Epithelial cell of esophagus (primary cell): Measurements from ENCODE around the gene PLCG2.

Experiments used
- DNase-seq: peaks from one replicate; pipeline ENCODE4 v3.0.0; 2010; ENCODE audit warnings: low read depth
- H3K4me3 ChIP-seq: 2 replicates; pipeline ENCODE4 v1.5.1; 2011; ENCODE audit warnings: mild to moderate bottlenecking, low read length, control low read depth
- TF ChIP-seq, protein P1 (sequence below): IDR thresholded peaks from 2 replicates; pipeline ENCODE4 v1.5.1; 2011; ENCODE audit warnings: low read depth, mild to moderate bottlenecking, low read length, control low read depth, inconsistent platforms; ENCODE audit not compliant: insufficient read depth; ENCODE audit errors: missing control alignments

PLCG2 gene

DNA sequence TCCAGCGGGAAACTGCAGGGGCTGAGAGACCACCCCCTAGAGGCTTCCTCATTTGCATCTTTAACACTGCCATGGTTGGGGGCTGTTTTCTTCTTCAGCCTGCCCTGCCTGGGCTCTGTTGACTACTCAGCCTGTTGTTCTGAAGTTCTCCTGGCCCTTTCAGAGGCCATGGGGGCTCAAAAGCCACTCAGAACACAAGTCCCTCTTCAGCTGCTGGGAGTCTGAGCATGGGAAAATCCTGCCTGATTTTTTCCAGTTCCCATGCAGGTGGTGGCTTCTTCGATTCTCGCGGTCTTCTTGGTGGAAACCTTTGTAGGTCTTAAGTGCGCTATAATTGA is 36.3 kb downstream of the PLCG2 start:
- TF ChIP-seq, protein P1, sequence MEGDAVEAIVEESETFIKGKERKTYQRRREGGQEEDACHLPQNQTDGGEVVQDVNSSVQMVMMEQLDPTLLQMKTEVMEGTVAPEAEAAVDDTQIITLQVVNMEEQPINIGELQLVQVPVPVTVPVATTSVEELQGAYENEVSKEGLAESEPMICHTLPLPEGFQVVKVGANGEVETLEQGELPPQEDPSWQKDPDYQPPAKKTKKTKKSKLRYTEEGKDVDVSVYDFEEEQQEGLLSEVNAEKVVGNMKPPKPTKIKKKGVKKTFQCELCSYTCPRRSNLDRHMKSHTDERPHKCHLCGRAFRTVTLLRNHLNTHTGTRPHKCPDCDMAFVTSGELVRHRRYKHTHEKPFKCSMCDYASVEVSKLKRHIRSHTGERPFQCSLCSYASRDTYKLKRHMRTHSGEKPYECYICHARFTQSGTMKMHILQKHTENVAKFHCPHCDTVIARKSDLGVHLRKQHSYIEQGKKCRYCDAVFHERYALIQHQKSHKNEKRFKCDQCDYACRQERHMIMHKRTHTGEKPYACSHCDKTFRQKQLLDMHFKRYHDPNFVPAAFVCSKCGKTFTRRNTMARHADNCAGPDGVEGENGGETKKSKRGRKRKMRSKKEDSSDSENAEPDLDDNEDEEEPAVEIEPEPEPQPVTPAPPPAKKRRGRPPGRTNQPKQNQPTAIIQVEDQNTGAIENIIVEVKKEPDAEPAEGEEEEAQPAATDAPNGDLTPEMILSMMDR = no peak
- DNase-seq = no peak
- no peak overlapping the region for H3K4me3 ChIP-seq

DNA sequence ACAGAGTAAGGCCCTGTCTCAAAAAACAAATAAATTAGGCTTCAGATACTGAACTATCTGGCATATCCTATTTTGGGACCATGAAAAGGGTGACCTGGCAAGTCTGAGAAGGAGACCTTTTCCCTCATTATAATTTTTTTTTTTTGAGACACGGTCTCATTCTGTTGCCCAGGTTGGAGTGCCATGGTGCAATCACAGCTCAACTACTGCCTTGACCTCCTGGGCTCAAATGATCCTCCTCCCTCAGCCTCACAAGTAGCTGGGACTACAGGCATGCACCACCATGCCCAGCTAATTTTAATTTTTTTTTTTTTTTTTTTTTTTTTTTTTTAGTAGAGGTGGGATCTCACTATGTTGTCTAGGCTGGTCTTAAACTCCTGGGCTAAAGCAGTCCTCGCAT is 37.3 kb downstream of the PLCG2 start:
- no peak overlapping the region for H3K4me3 ChIP-seq
- DNase-seq = no peak
- TF ChIP-seq, protein P1 = no peak

DNA sequence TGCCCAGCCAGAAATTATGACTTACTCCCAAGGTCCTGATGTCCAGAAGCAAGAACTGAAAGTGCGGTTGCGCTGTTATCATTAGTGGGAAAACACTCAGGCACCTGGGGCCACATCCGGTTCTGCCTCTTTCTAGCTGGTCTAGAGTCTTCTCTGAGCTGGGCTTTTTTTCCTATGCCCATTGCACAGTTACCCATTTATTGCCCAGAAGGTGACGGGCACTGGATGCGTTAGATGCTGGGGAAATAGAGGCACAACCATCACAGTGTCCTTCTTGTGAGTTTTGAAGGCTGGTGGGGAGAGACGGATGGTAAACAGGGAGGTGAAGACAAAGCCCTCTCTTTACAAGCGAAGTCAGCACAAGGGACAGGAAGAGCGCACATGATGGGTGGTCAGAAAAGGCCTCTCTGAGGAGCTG is 37.7 kb downstream of the PLCG2 start:
- TF ChIP-seq, protein P1 = no peak
- no peak overlapping the region for H3K4me3 ChIP-seq
- DNase-seq = no peak

DNA sequence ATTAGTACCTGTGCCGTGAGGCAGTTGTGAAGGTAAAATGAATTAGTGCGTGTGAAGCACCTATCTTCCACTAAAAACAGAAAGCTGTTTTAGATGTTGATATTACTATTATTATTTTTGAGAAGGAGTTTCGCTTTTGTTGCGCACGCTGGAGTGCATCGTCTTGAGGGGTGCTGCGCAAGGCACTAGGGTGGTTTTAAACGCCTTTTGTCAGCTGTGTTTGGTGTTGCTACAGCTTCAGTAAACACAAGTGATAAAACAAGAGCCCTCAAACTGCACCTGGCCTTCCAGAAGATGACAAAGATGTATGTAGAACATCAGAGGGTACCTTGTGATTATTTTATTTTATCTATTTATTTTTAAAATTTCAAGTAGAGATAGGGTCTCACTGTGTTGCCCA is 38.2 kb downstream of the PLCG2 start:
- no peak for DNase-seq
- H3K4me3 ChIP-seq = no peak overlapping the region

DNA sequence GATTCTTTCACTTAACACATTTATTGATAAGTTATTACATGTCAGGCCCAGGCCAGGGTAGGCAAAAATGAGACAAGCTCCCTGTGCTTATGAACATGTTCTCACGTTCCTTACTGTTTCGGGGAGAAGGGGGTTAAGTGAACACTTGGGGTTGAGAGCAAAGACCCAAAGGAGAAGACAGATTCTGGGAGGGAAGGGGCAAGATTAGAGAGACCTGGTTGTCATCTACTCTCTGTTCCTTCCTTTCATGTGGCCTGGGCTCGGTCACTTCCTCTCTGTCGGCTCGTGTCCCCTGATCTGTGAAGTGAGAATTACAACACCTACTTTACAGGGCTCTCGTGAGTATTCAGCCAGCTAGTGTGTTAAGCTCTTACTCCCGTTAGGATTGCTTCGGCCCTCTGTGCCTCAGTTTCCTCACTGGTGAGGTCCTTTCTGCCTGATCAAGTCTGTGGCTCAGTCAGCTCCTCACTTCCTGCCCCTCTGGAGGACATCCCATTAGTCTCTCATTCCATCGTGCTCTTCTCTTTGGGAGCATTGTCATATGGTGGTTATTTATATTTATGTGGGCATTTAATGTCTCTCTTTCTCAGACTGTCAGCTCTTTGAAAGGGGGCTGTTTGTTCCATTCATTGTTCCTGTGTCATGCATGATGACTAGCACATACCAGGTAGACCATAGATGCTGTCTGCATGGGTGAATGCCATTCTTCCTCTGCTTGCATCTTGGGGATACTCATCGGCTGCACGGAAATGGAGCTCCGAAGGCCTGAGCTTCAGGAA is 38.9 kb downstream of the PLCG2 start:
- DNase-seq = no peak
- TF ChIP-seq, protein P1 = no peak
- H3K4me3 ChIP-seq = no peak overlapping the region

More for the DNA sequence above, 38.2 kb downstream of the PLCG2 start:
- TF ChIP-seq, protein P1 = no peak

DNA sequence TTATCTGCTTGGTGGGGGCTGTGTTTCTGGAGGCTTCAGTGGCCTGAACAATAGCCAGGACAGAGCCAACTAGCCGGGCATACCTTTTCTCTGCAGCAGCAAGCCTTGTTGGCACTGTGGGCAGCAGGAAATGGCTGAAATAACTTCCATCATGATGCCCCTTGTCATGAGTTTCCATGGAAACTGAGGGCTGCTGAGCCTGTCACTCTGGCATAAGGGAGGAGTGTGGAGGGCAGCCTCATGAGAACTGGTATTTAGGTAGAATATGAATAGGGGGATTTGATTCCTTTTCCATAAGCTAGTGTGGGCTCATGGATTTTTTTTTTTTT is 39.4 kb downstream of the PLCG2 start:
- no peak overlapping the region for H3K4me3 ChIP-seq
- TF ChIP-seq, protein P1 = no peak
- no peak for DNase-seq

DNA sequence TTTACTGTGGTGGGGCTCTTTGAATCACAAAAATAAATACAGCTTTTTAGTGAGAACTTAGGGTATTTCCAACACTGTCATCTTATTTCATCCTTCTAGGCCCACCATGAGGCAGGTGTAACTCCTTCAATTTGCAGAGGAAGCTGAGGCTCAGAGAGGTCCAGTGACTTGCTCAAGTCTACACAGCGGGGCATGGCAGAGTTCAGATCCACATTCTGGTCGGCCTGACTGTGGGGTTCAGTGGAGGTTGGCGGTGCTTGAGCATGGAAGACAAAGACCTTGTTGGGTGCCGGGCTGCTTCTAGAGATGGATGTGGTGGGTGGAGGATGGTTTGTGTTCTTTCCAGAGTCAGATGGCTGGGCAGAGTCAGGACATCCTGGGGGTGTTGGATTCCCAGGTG is 39.8 kb downstream of the PLCG2 start:
- no peak for DNase-seq
- H3K4me3 ChIP-seq = no peak overlapping the region
- TF ChIP-seq, protein P1 = no peak
